Measurements from ENCODE around the gene LRRC4B. TPM values are rescaled to one million over a fixed set of nuclear protein-coding genes. Genes with fewer than 3 reads are reported as not detected.

LRRC4B gene
- total and polyA plus RNA-seq, 2 of the 4 experiments (the other 2 are of a cell fraction), result 0.03 TPM; not detected in 1

- no peaks in the 10 kb centered on the region for H3K79me1 ChIP-seq (ENCODE audit: low read depth in 1 of 2, low read length in 2 of 2)
- no peaks in the 10 kb centered on the region for H4K20me1 ChIP-seq (ENCODE audit: insufficient read depth, low read length)
- H2AK9ac ChIP-seq (replicated peaks; ENCODE audit: low read depth, low read length, poor library complexity), result no peak overlapping the region
- H3K27me3 ChIP-seq (ENCODE audit: control insufficient read depth, insufficient read depth, low read length), result peaks cover 43% of the 10 kb centered on the region
- H4K91ac ChIP-seq (ENCODE audit: insufficient read depth, low read depth, low read length), result no peak overlapping the region
- no peaks in the 10 kb centered on the region for H3K4me1 ChIP-seq (ENCODE audit: control insufficient read depth, insufficient read depth, low read length)
- no peak overlapping the region for H3K4me2 ChIP-seq (ENCODE audit: low read depth, low read length)
- no peak overlapping the region for H3K27ac ChIP-seq (ENCODE audit: insufficient read depth, low read length)
- dilution Hi-C loops (cut with HindIII; ENCODE audit: low sequenced_read_pairs, unreplicated experiment), result no loop called here
- ChIA-PET POLR2A (ENCODE audit: unreplicated experiment) (no interaction called here), CTCF (interaction anchor here (0.7 kb wide), 1 partner anchor 8 kb away, joined by 3 read pairs; no protein-coding TSS in a partner anchor)
- H4K8ac ChIP-seq (ENCODE audit: low read depth in 2 of 2, low read length in 2 of 2), result no peak overlapping the region
- H3K56ac ChIP-seq (ENCODE audit: extremely low read depth, insufficient read depth, low read length), result no peak overlapping the region
- intact Hi-C loops (cut with micrococcal nuclease), result no loop called here
- no peaks in the 10 kb centered on the region for H3K9me3 ChIP-seq (ENCODE audit: control insufficient read depth, insufficient read depth, low read length)
- H3K4me3 ChIP-seq (ENCODE audit: insufficient read depth, low read depth, low read length), result no peak overlapping the region
- H2BK120ac ChIP-seq (ENCODE audit: low read depth, low read length), result no peak overlapping the region
- no peak overlapping the region for H3K9ac ChIP-seq (ENCODE audit: low read depth, low read length)
- H4K5ac ChIP-seq (ENCODE audit: low read depth, low read length), result no peak overlapping the region
- H2BK15ac ChIP-seq (ENCODE audit: low read depth, low read length), result no peak overlapping the region
- in situ Hi-C loops (cut with MboI; ENCODE audit: low sequenced_read_pairs), result no loop called here
- ATAC-seq (ENCODE audit: low read depth) (no peak), DNase-seq (no peak)
- no TSS peak for BruUV-seq (replicated peaks)
- no peak overlapping the region for H2BK5ac ChIP-seq (ENCODE audit: low read depth, low read length, poor library complexity, severe bottlenecking)
- no peaks in the 10 kb centered on the region for H3K9me1 ChIP-seq (ENCODE audit: insufficient read depth, low read length)
- H3K14ac ChIP-seq (replicated peaks; ENCODE audit: low read depth, low read length), result no peak overlapping the region
- H2BK20ac ChIP-seq (ENCODE audit: low read depth, low read length), result no peak overlapping the region
- WGBS, 2 experiments (ENCODE audit: extremely low coverage in 2 of 2, insufficient read length in 1 of 2), result 50% methylated on average over 10 of the region's 22 CpGs; no CpG with 5 or more reads in 1 of the 2 experiments
- H3K4ac ChIP-seq (ENCODE audit: low read depth, low read length), result no peak overlapping the region
- H2AK5ac ChIP-seq (ENCODE audit: low read depth, low read length), result no peak overlapping the region
- no peaks in the 10 kb centered on the region for H3K36me3 ChIP-seq (ENCODE audit: control insufficient read depth, insufficient read depth, low read length)
- no peak overlapping the region for H2AFZ ChIP-seq (replicated peaks; ENCODE audit: low read length, poor library complexity)
- H3K23ac ChIP-seq (ENCODE audit: low read depth, low read length), result no peak overlapping the region
- no peak overlapping the region for H3K18ac ChIP-seq (ENCODE audit: low read depth, low read length)
- TF ChIP-seq BHLHE40 (IDR thresholded peaks at IDR 0.05; ENCODE audit: low read depth, low read length) (no peak), RAD21 (IDR thresholded peaks at IDR 0.05; ENCODE audit: low read length) (no peak), MAZ (IDR thresholded peaks at IDR 0.05; ENCODE audit: borderline replicate concordance, low read depth, low read length) (no peak), NFE2L2 (IDR thresholded peaks at IDR 0.05; ENCODE audit: low read depth, low read length) (no peak), ELK1 (IDR thresholded peaks at IDR 0.05; ENCODE audit: borderline replicate concordance, low read depth, low read length) (no peak), MXI1 (IDR thresholded peaks at IDR 0.05; ENCODE audit: borderline replicate concordance, low read depth, low read length) (no peak), POLR2A (IDR thresholded peaks at IDR 0.05; ENCODE audit: low read depth, low read length) (no peak), FOS (IDR thresholded peaks at IDR 0.05; ENCODE audit: low read depth, low read length) (no peak), CEBPB (IDR thresholded peaks at IDR 0.05; ENCODE audit: low read depth, low read length) (no peak), RCOR1 (IDR thresholded peaks at IDR 0.05; ENCODE audit: insufficient replicate concordance, low read length) (no peak), CHD1 (IDR thresholded peaks at IDR 0.05; ENCODE audit: low read depth, low read length) (no peak), MAFK (IDR thresholded peaks at IDR 0.05; ENCODE audit: low read depth, low read length) (no peak), RFX5 (IDR thresholded peaks at IDR 0.05; ENCODE audit: low read depth, low read length) (no peak), CTCF (conservative IDR thresholded peaks at IDR 0.05; ENCODE audit: low read depth, low read length) (no peak), SMC3 (IDR thresholded peaks at IDR 0.05; ENCODE audit: low read depth, low read length) (no peak)
Observed at GRCh38 chr19:50564229-50565105, 3.8 kb downstream of the LRRC4B start.

Measured in IMR-90 (cell line).